Mesothelial cell of epicardium (in vitro differentiated cells): ENCODE measurements around the gene ASPHD2. TPM values are rescaled to one million over a fixed set of nuclear protein-coding genes. Genes with fewer than 3 reads are reported as not detected.

Experiments
- DNase-seq, 2 experiments: peaks; one replicate each; pipeline ENCODE4 v3.0.0; 2021; ENCODE audit warnings: low spot score in 2 of 2; ENCODE audit not compliant: unreplicated experiment in 2 of 2
- H3K27ac Mint-ChIP-seq: 2 replicates; pipeline ENCODE4 v1.8.0; 2021; ENCODE audit warnings: mixed read lengths
- H3K27me3 Mint-ChIP-seq: 2 replicates; pipeline ENCODE4 v1.8.0; 2021; ENCODE audit warnings: low read depth, mixed read lengths
- H3K36me3 Mint-ChIP-seq: 2 replicates; pipeline ENCODE4 v1.8.0; 2021; ENCODE audit warnings: mixed read lengths
- H3K4me1 Mint-ChIP-seq: 2 replicates; pipeline ENCODE4 v1.8.0; 2021; ENCODE audit warnings: mixed read lengths
- H3K4me3 Mint-ChIP-seq: 2 replicates; pipeline ENCODE4 v1.8.0; 2021; ENCODE audit warnings: mild to moderate bottlenecking, moderate library complexity, mixed read lengths
- H3K9me3 Mint-ChIP-seq: 2 replicates; pipeline ENCODE4 v1.8.0; 2021; ENCODE audit warnings: mixed read lengths
- CTCF ChIP-seq: fragments of 200-600 bp; sonication (generic); IDR thresholded peaks from one replicate; pipeline ENCODE4 v1.5.0; 2021; ENCODE audit warnings: antibody characterized with exemption; ENCODE audit not compliant: unreplicated experiment
- total RNA-seq: library from RNA; stranded (reverse); gene quantifications from 3 replicates; pipeline ENCODE4 v1.2.1, GENCODE V29; 2021

Gene ASPHD2
- total RNA-seq, 1 donor from 2014 or later = 2.5 TPM

GRCh38 chr22:26450453-26451185 is 21.6 kb downstream of the ASPHD2 start:
- Mint-ChIP-seq H3K9me3 (no peaks in the 10 kb centered on the region), H3K27me3 (no peaks in the 10 kb centered on the region), H3K4me1 (no peaks in the 10 kb centered on the region), H3K27ac (no peak overlapping the region), H3K36me3 (peaks cover 19% of the 10 kb centered on the region), H3K4me3 (no peak overlapping the region)
- no peak for TF ChIP-seq CTCF
- DNase-seq = no peak

- Mint-ChIP-seq H3K4me1 (no peaks in the 10 kb centered on the region), H3K4me3 (no peak overlapping the region), H3K9me3 (no peaks in the 10 kb centered on the region), H3K27me3 (no peaks in the 10 kb centered on the region), H3K27ac (no peak overlapping the region), H3K36me3 (peaks cover 26% of the 10 kb centered on the region)
- no peak for DNase-seq
- no peak for TF ChIP-seq CTCF
Measured at GRCh38 chr22:26452236-26453016, 23.4 kb downstream of the ASPHD2 start.

DNA sequence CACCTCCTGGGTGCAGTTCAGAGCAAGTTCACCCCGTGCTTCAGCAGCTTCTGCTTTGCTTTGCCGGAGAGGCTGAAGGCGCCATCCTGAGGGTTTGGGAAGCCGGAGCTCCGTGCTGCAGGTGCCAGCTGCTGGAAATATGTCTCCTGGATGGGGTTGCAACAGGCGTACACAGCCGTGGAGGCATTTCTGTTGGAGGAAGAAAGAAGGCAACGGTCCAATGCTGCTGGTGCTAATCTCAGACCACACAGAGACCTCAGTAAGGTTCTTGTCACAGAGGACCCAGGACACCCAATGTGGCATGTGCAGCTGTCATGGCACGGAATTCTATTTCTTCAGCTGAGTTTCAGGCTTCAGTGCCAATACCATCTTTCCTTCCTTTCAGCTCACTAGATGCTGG is 24.2 kb downstream of the ASPHD2 start:
- no peak overlapping the region for H3K4me3 Mint-ChIP-seq
- H3K9me3 Mint-ChIP-seq = no peaks in the 10 kb centered on the region
- no peak overlapping the region for H3K27ac Mint-ChIP-seq
- H3K4me1 Mint-ChIP-seq = no peaks in the 10 kb centered on the region
- DNase-seq = no peak
- H3K27me3 Mint-ChIP-seq = no peaks in the 10 kb centered on the region
- TF ChIP-seq CTCF = no peak
- peaks cover 30% of the 10 kb centered on the region for H3K36me3 Mint-ChIP-seq

GRCh38 chr22:26453812-26454500 is 24.9 kb downstream of the ASPHD2 start:
- Mint-ChIP-seq H3K36me3 (peaks cover 33% of the 10 kb centered on the region), H3K4me3 (no peak overlapping the region), H3K27ac (no peak overlapping the region), H3K4me1 (no peaks in the 10 kb centered on the region), H3K27me3 (no peaks in the 10 kb centered on the region), H3K9me3 (no peaks in the 10 kb centered on the region)
- TF ChIP-seq CTCF = no peak
- no peak for DNase-seq

DNA sequence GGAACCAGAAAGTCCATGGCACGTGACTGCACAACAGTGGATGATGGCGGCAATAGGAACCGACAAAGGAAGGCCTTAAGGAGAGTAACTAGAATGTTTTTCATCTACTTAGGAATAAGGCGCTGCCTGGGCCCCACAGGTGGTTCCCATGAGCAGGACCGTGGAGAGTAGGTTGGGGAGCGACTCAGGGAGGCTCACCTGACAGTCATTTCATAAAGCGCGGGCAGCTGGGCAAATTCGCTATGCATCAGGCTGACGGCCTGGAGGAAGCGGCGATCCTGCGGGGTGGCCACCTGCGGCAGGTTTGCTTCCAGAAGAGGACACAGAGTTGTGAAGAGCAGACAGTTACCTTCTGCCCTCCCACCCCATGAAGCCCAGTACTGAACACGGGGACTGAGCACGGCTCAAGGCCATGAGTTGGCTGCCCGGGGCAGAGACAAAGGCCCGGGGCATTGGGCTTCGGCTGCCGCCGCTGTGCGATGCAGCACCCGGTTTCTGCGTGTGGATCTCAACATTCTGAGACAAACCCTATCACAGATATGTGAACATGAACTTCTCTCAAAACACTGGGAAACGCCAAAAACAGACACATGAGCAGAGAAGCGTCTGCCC is 28.7 kb downstream of the ASPHD2 start:
- no peak overlapping the region for H3K27ac Mint-ChIP-seq
- H3K36me3 Mint-ChIP-seq = peaks cover 30% of the 10 kb centered on the region
- no peak overlapping the region for H3K4me3 Mint-ChIP-seq
- TF ChIP-seq CTCF = no peak
- no peak for DNase-seq
- no peaks in the 10 kb centered on the region for H3K9me3 Mint-ChIP-seq
- H3K27me3 Mint-ChIP-seq = no peaks in the 10 kb centered on the region
- no peaks in the 10 kb centered on the region for H3K4me1 Mint-ChIP-seq
